Activated T-helper 1 cell treated with anti-CD3 and anti-CD28 coated beads, Interleukin-2, amount 50 U/mL, for 16 hours (primary cell): ENCODE data around the gene FBN3.
"Not testable (repeated sequence)": the region's sequence is repeated elsewhere in the genome, so short reads cannot be mapped to it uniquely, and the experiment has no call there.

ENCODE experiments used
- DNase-seq, 2 donors: peaks; one replicate each; pipeline ENCODE4 v3.0.0-alpha.2; 2020; ENCODE audit warnings: low read depth in 1 of 2, low spot score in 1 of 2

The FBN3 gene

GRCh38 chr19:8120636-8121480 is 28.5 kb downstream of the FBN3 start:
- DNase-seq = no peak

DNA sequence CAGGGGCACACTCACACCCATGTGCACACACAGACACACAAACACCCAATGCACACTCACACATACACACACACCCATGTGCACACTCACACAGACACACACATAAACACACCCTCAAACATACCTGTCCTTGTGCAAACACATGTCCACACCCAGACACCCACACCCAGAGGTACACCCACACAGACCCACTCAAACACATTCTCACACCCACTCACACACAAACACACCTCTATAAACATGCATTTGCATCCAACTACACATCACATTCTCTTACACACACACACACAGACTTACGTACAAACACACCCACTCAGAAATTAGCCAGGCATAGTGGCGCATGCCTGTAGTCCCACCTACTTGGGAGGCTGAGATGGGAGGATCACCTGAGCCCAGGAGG is 31.4 kb downstream of the FBN3 start:
- DNase-seq = no peak

DNA sequence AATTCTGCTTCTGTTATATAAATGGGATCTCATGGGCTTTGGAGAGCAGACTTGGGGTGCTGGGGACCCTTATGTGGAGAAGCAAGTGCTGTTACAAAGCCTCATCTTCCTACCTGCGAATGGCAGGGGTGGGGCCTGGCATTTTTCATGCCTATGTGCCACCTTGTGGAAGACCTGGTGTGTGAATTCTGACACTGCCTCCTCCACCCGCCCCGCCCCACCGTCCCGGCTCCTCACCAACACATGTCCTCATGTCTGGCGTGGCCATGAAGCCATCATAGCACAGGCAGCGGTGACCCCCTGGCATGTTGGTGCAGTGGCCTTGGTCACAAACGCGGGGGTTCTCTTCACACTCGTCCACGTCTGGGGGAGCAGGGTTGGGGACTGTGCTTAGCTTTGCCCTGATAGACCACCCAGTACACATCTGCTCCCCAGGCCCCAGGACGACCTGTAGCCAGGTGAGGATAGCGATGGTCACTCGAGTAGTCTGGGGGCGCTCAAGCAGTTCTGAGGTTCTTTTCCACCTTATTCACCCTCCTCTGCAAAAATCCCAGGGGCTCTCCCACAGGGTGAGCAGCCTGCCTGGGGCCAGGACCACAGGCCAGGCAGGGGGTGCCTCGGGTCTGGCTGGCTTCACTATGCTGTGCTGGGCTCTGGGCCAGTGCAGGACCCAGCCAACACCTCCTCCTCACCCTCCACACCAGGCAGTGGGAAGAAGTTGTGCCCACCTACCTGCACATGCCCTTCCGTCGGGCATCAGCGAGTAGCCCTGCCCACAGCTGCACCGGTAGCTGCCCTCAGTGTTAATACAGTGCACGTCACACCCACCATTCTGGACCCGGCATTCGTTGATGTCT is 32.7 kb downstream of the FBN3 start:
- DNase-seq = no peak

GRCh38 chr19:8115805-8116396 is 33.5 kb downstream of the FBN3 start:
- no peak for DNase-seq

DNA sequence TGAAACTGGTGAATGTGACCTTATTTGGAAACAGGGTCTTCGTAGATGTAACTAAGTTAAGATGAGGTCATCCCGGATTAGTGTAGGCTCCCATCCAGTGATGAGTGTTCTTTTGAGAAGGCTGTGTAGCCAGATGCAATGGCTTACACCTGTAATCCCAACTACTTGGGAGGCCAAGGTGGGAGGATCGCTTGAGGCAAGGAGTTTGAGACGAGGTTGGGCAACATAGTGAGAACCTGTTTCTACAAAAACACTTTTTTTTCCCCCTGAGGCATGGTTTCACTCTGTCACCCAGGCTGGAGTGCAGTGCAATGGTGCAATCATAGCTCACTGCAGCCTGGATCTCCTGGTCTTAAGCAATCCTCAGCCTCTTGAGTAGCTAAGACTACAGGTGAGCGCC is 36.4 kb downstream of the FBN3 start:
- DNase-seq = no peak

GRCh38 chr19:8111376-8111775 is 38.0 kb downstream of the FBN3 start:
- no peak for DNase-seq

DNA sequence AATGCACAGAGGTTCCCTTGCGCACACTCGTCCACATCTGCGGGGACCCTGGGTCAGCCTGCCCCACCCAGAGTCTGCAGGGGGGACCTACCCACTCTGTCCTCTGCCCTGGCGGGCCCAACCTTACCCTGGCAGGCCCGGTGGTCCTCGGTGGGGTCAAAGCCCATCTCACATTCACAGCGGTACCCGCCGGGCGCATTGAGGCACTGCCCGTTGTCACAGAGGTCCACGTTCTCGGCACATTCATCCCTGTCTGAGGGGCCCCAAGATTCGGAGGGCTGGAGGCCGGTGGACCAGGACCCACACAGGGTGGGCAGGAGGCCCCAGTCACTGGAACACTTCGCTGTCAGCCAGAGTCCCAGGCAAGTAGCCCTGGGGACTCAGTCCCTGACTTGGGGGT is 38.5 kb downstream of the FBN3 start:
- no peak for DNase-seq

- no peak for DNase-seq
Measured at GRCh38 chr19:8109890-8110662, 39.3 kb downstream of the FBN3 start.

- no peak for DNase-seq
Measured at GRCh38 chr19:8109455-8109854, 39.9 kb downstream of the FBN3 start.

- DNase-seq = no peak
Measured at GRCh38 chr19:8108560-8109445, 40.6 kb downstream of the FBN3 start.

GRCh38 chr19:8107301-8107903 is 42.0 kb downstream of the FBN3 start:
- no peak for DNase-seq

GRCh38 chr19:8105471-8105870 is 43.9 kb downstream of the FBN3 start:
- no peak for DNase-seq

DNA sequence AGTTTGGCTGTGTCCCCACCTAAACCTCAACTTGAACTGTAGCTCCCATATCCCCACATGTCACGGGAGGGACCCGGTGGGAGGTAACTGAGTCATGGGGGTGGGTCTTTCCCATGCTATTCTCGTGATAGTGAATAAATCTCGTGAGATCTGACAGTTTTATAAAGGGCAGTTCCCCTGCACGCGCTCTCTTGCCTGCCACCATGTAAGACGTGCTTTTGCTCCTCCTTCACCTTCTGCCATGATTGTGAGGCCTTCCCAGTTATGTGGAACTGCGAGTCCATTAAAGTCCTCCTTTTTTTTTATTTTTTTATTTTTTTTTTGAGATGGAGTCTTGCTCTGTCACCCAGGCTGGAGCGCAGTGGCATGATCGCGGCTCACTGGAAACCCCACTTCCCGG is 47.5 kb downstream of the FBN3 start:
- not testable (repeated sequence) for DNase-seq

DNA sequence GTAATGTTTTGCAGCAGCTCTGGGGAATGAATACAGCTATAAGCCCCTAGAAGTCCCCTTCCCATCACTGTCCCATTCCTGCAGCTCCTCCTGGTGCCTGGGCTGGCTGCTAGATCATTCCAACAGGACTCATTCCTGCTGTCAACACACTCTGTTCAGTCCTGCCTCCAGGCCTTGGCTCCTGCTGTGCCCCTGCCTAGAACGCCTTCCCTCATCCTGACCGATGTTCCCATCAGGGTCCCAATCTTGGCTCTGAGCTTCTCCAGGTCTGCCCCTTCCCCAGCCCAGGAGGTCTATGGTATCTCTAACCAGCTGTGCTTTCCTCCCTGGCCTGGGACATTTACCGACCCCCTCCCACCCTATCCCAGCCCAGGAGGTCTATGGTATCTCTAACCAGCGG is 48.1 kb downstream of the FBN3 start:
- DNase-seq = no peak

GRCh38 chr19:8097681-8098567 is 51.5 kb downstream of the FBN3 start:
- DNase-seq = no peak

DNA sequence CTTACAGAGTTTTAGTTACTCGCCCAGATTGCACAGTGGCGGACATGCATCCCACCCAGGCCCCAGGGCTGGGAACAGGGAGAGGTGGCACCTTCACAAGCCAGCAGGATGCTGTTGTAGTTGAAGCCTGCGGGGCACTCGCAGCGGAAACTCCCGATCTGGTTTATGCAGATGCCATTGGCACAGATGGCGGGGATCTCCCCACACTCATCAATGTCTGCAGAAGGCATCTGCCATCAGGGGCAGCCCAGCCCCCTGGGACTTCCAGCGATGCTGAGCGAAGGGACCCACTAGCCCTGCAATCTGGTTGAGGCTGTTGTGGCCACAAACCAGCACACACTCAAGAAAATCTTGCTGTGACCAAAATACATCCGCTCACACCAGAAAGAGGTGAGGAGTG is 52.2 kb downstream of the FBN3 start:
- DNase-seq = no peak

DNA sequence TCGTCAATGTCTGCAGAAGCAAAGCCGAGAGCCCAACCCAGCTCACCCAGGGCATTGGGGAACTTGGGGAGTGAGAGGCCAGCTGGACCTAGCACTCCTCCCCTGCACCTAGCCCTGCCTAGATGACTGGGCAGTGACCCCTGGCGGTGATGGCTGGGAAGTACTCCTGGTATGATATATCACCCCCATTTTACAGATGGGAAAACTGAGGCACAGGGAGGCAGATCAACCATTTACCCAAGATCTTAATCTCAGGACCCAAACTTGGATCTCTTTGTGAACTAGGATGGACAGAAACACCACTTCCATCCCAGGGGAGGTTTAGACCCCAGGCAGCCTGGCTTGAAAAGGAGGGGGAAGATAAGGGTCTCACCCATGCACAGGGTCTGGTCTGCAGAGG is 53.3 kb downstream of the FBN3 start:
- DNase-seq = no peak

DNA sequence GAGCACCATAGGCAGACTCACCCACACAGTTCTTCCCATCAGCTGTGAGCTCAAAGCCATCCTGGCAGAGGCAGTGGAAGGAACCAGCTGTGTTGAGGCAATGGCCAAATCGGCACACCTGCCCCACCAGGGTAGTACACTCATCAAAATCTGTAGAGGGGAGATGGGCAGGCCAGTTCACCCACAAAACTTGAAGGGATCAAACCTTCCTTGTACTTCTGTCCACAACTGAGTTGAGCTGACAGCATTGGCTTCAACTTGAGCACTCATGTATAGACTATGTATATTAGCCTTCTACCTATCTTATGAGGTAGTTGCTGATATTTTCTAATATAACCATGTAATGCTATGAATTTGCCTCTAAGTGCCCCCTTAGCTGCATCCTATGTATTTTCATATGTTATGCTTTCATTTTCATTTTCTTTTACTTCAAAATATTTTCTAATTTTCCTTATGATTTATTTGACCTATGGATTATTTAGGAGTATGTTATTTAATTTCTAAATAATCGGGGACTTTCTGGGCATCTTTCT is 54.0 kb downstream of the FBN3 start:
- no peak for DNase-seq

- no peak for DNase-seq
Measured at GRCh38 chr19:8094336-8094735, 55.1 kb downstream of the FBN3 start.
